NB4 (cell line): Measurements from ENCODE around the gene KIF21A.

Experiments used
- CTCF ChIP-seq: IDR thresholded peaks from one replicate; pipeline ENCODE4 v1.5.1; 2012; ENCODE audit warnings: low read depth, low read length
- MYC ChIP-seq: IDR thresholded peaks from 2 replicates; pipeline ENCODE4 v1.6.1; 2011; ENCODE audit warnings: low read depth, low read length
- POLR2A ChIP-seq: IDR thresholded peaks from 2 replicates; pipeline ENCODE4 v1.6.1; 2011; ENCODE audit warnings: mild to moderate bottlenecking; ENCODE audit not compliant: insufficient read length; ENCODE audit errors: extremely low read depth

GRCh38 chr12:39490500-39491282 lies 47.8 kb upstream of the KIF21A start:
- TF ChIP-seq CTCF (no peak), MYC (no peak), POLR2A (no peak)
